ENCODE data around the gene ECHDC3.
A peak's percentile ranks its signal among the peaks of the same experiment; 100 is the strongest.

The ECHDC3 gene

GRCh38 chr10:11745045-11745444 is 2.9 kb downstream of the ECHDC3 start:
- Histone ChIP-seq H3K36me3 (ENCODE audit: control insufficient read depth in 5 of 5, insufficient read depth in 5 of 5, low read length in 5 of 5) (peaks cover 0 to 12% (median 2%) of the 10 kb centered on the region in 5 donors), H3K27ac (ENCODE audit: low read depth, low read length) (peak overlapping the region; percentile 30), H3K27me3 (ENCODE audit: control insufficient read depth in 5 of 5, insufficient read depth in 4 of 5, low read length in 5 of 5) (no peaks in the 10 kb centered on the region), H3K4me3 (ENCODE audit: low read depth in 1 of 5, low read length in 5 of 5) (no peak overlapping the region), H3K9ac (ENCODE audit: low read length in 5 of 5) (no peak overlapping the region), H3K4me1 (ENCODE audit: control insufficient read depth in 5 of 5, insufficient read depth in 5 of 5, low read length in 5 of 5) (peaks cover 4 to 64% (median 45%) of the 10 kb centered on the region in 5 donors), H3K9me3 (ENCODE audit: control insufficient read depth in 5 of 5, low read length in 5 of 5) (no peaks in the 10 kb centered on the region)

- peak overlapping the region in 2 of 5 donors; percentile 11 to 13 for H3K9ac ChIP-seq (ENCODE audit: low read length in 5 of 5)
- H3K9me3 ChIP-seq (ENCODE audit: control insufficient read depth in 5 of 5, low read length in 5 of 5) = no peaks in the 10 kb centered on the region
- peaks cover 0 to 15% (median 2%) of the 10 kb centered on the region in 5 donors for H3K36me3 ChIP-seq (ENCODE audit: control insufficient read depth in 5 of 5, insufficient read depth in 5 of 5, low read length in 5 of 5)
- H3K4me3 ChIP-seq (ENCODE audit: low read depth in 1 of 5, low read length in 5 of 5) = peak overlapping the region in 2 of 5 donors; percentile 8 to 12
- peak overlapping the region; percentile 62 for H3K27ac ChIP-seq (ENCODE audit: low read depth, low read length)
- no peaks in the 10 kb centered on the region for H3K27me3 ChIP-seq (ENCODE audit: control insufficient read depth in 5 of 5, insufficient read depth in 4 of 5, low read length in 5 of 5)
- H3K4me1 ChIP-seq (ENCODE audit: control insufficient read depth in 5 of 5, insufficient read depth in 5 of 5, low read length in 5 of 5) = peaks cover 6 to 70% (median 48%) of the 10 kb centered on the region in 5 donors
Measured at GRCh38 chr10:11746883-11747539, 4.8 kb downstream of the ECHDC3 start.

DNA sequence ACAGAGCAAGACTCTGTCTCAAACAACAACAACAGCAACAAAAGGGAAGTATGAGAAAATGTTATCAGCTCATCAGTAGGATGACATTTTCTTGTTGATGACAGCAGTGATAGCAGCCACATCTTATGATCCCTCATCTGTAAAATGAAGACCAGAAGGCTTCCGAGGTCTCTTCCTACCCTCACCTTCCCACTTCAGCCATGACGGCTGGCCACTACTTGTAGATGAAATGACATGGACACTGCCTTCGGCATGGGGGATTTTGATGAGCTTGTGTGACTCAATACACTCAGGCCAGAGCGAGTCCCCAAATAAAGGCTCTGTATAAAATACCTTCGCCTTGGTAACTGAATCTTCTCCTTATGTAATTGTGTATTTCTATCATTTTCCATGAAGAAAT is 6.7 kb downstream of the ECHDC3 start:
- Histone ChIP-seq H3K4me1 (ENCODE audit: control insufficient read depth in 5 of 5, insufficient read depth in 5 of 5, low read length in 5 of 5) (peaks cover 6 to 57% (median 33%) of the 10 kb centered on the region in 5 donors), H3K9ac (ENCODE audit: low read length in 5 of 5) (no peak overlapping the region), H3K27ac (ENCODE audit: low read depth, low read length) (peak overlapping the region; percentile 15), H3K36me3 (ENCODE audit: control insufficient read depth in 5 of 5, insufficient read depth in 5 of 5, low read length in 5 of 5) (peaks cover 3 to 21% (median 7%) of the 10 kb centered on the region in 5 donors), H3K4me3 (ENCODE audit: low read depth in 1 of 5, low read length in 5 of 5) (no peak overlapping the region), H3K9me3 (ENCODE audit: control insufficient read depth in 5 of 5, low read length in 5 of 5) (no peaks in the 10 kb centered on the region), H3K27me3 (ENCODE audit: control insufficient read depth in 5 of 5, insufficient read depth in 4 of 5, low read length in 5 of 5) (no peaks in the 10 kb centered on the region)

GRCh38 chr10:11750420-11750819 is 8.2 kb downstream of the ECHDC3 start:
- peak overlapping the region; percentile 80 for H3K27ac ChIP-seq (ENCODE audit: low read depth, low read length)
- no peaks in the 10 kb centered on the region for H3K9me3 ChIP-seq (ENCODE audit: control insufficient read depth in 5 of 5, low read length in 5 of 5)
- peaks cover 2 to 47% (median 20%) of the 10 kb centered on the region in 5 donors for H3K4me1 ChIP-seq (ENCODE audit: control insufficient read depth in 5 of 5, insufficient read depth in 5 of 5, low read length in 5 of 5)
- H3K4me3 ChIP-seq (ENCODE audit: low read depth in 1 of 5, low read length in 5 of 5) = no peak overlapping the region
- H3K9ac ChIP-seq (ENCODE audit: low read length in 5 of 5) = no peak overlapping the region
- H3K36me3 ChIP-seq (ENCODE audit: control insufficient read depth in 5 of 5, insufficient read depth in 5 of 5, low read length in 5 of 5) = peaks cover 3 to 23% (median 11%) of the 10 kb centered on the region in 5 donors
- no peaks in the 10 kb centered on the region for H3K27me3 ChIP-seq (ENCODE audit: control insufficient read depth in 5 of 5, insufficient read depth in 4 of 5, low read length in 5 of 5)

GRCh38 chr10:11754173-11754572 is 12.0 kb downstream of the ECHDC3 start:
- H3K36me3 ChIP-seq (ENCODE audit: control insufficient read depth in 5 of 5, insufficient read depth in 5 of 5, low read length in 5 of 5) = peaks cover 10 to 31% (median 16%) of the 10 kb centered on the region in 5 donors
- H3K9ac ChIP-seq (ENCODE audit: low read length in 5 of 5) = no peak overlapping the region
- peaks cover 11 to 51% (median 34%) of the 10 kb centered on the region in 5 donors for H3K4me1 ChIP-seq (ENCODE audit: control insufficient read depth in 5 of 5, insufficient read depth in 5 of 5, low read length in 5 of 5)
- H3K4me3 ChIP-seq (ENCODE audit: low read depth in 1 of 5, low read length in 5 of 5) = no peak overlapping the region
- peak overlapping the region; percentile 69 for H3K27ac ChIP-seq (ENCODE audit: low read depth, low read length)
- H3K27me3 ChIP-seq (ENCODE audit: control insufficient read depth in 5 of 5, insufficient read depth in 4 of 5, low read length in 5 of 5) = no peaks in the 10 kb centered on the region
- H3K9me3 ChIP-seq (ENCODE audit: control insufficient read depth in 5 of 5, low read length in 5 of 5) = no peaks in the 10 kb centered on the region

DNA sequence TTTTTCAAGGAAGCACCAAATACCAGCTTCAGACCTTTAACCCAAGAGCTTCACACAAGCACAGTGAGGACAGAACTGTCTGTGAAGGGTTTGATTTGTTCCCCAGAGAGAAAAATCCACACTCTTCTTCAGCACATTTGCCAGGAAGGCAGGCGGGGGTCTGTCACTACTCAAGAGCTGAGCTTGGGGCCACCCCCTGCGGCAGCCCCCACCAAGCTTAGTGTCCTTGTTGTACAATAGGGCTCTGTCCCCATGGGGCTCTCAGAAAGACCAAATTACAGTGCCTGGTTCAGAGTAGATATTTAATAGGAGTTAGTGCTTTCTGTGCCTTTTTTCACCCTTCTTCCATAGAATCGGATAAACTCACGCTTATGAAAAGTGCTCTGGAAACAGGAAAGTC is 12.4 kb downstream of the ECHDC3 start:
- Histone ChIP-seq H3K27ac (ENCODE audit: low read depth, low read length) (peak overlapping the region; percentile 69), H3K36me3 (ENCODE audit: control insufficient read depth in 5 of 5, insufficient read depth in 5 of 5, low read length in 5 of 5) (peaks cover 10 to 28% (median 17%) of the 10 kb centered on the region in 5 donors), H3K27me3 (ENCODE audit: control insufficient read depth in 5 of 5, insufficient read depth in 4 of 5, low read length in 5 of 5) (no peaks in the 10 kb centered on the region), H3K4me1 (ENCODE audit: control insufficient read depth in 5 of 5, insufficient read depth in 5 of 5, low read length in 5 of 5) (peaks cover 11 to 51% (median 34%) of the 10 kb centered on the region in 5 donors), H3K4me3 (ENCODE audit: low read depth in 1 of 5, low read length in 5 of 5) (no peak overlapping the region), H3K9ac (ENCODE audit: low read length in 5 of 5) (no peak overlapping the region), H3K9me3 (ENCODE audit: control insufficient read depth in 5 of 5, low read length in 5 of 5) (no peaks in the 10 kb centered on the region)

GRCh38 chr10:11755512-11756263 is 13.5 kb downstream of the ECHDC3 start:
- H3K4me1 ChIP-seq (ENCODE audit: control insufficient read depth in 5 of 5, insufficient read depth in 5 of 5, low read length in 5 of 5) = peaks cover 11 to 49% (median 34%) of the 10 kb centered on the region in 5 donors
- no peaks in the 10 kb centered on the region for H3K9me3 ChIP-seq (ENCODE audit: control insufficient read depth in 5 of 5, low read length in 5 of 5)
- H3K9ac ChIP-seq (ENCODE audit: low read length in 5 of 5) = no peak overlapping the region
- no peaks in the 10 kb centered on the region for H3K27me3 ChIP-seq (ENCODE audit: control insufficient read depth in 5 of 5, insufficient read depth in 4 of 5, low read length in 5 of 5)
- no peak overlapping the region for H3K27ac ChIP-seq (ENCODE audit: low read depth, low read length)
- no peak overlapping the region for H3K4me3 ChIP-seq (ENCODE audit: low read depth in 1 of 5, low read length in 5 of 5)
- H3K36me3 ChIP-seq (ENCODE audit: control insufficient read depth in 5 of 5, insufficient read depth in 5 of 5, low read length in 5 of 5) = peaks cover 10 to 33% (median 26%) of the 10 kb centered on the region in 5 donors

- Histone ChIP-seq H3K27me3 (ENCODE audit: control insufficient read depth in 5 of 5, insufficient read depth in 4 of 5, low read length in 5 of 5) (no peaks in the 10 kb centered on the region), H3K9ac (ENCODE audit: low read length in 5 of 5) (peak overlapping the region in 2 of 5 donors; percentile 57 to 64), H3K9me3 (ENCODE audit: control insufficient read depth in 5 of 5, low read length in 5 of 5) (no peaks in the 10 kb centered on the region), H3K4me3 (ENCODE audit: low read depth in 1 of 5, low read length in 5 of 5) (no peak overlapping the region), H3K36me3 (ENCODE audit: control insufficient read depth in 5 of 5, insufficient read depth in 5 of 5, low read length in 5 of 5) (peaks cover 10 to 40% (median 34%) of the 10 kb centered on the region in 5 donors), H3K4me1 (ENCODE audit: control insufficient read depth in 5 of 5, insufficient read depth in 5 of 5, low read length in 5 of 5) (peaks cover 9 to 38% (median 25%) of the 10 kb centered on the region in 5 donors), H3K27ac (ENCODE audit: low read depth, low read length) (peak overlapping the region; percentile 85)
Measured at GRCh38 chr10:11756766-11757315, 14.7 kb downstream of the ECHDC3 start.

- Histone ChIP-seq H3K9ac (ENCODE audit: low read length in 5 of 5) (peak overlapping the region in 1 of 5 donors; percentile 57), H3K9me3 (ENCODE audit: control insufficient read depth in 5 of 5, low read length in 5 of 5) (no peaks in the 10 kb centered on the region), H3K27ac (ENCODE audit: low read depth, low read length) (peak overlapping the region; percentile 85), H3K27me3 (ENCODE audit: control insufficient read depth in 5 of 5, insufficient read depth in 4 of 5, low read length in 5 of 5) (no peaks in the 10 kb centered on the region), H3K4me3 (ENCODE audit: low read depth in 1 of 5, low read length in 5 of 5) (no peak overlapping the region), H3K36me3 (ENCODE audit: control insufficient read depth in 5 of 5, insufficient read depth in 5 of 5, low read length in 5 of 5) (peaks cover 10 to 43% (median 33%) of the 10 kb centered on the region in 5 donors), H3K4me1 (ENCODE audit: control insufficient read depth in 5 of 5, insufficient read depth in 5 of 5, low read length in 5 of 5) (peaks cover 9 to 38% (median 25%) of the 10 kb centered on the region in 5 donors)
Measured at GRCh38 chr10:11757454-11757820, 15.3 kb downstream of the ECHDC3 start.
